Subcutaneous abdominal adipose tissue (tissue), 5 donors: ENCODE measurements around the gene RAPGEF1.

Experiments
- H3K27ac ChIP-seq: one replicate; pipeline ENCODE4 v1.7.0; 2013; ENCODE audit warnings: low read depth, mild to moderate bottlenecking, inconsistent platforms, low read length, moderate library complexity
- H3K27me3 ChIP-seq, 5 donors: one replicate each; pipeline ENCODE4 v1.7.0; 2013; ENCODE audit warnings: low read length in 5 of 5, inconsistent platforms in 1 of 5; ENCODE audit not compliant: control insufficient read depth in 5 of 5, insufficient read depth in 4 of 5
- H3K36me3 ChIP-seq, 5 donors: one replicate each; pipeline ENCODE4 v1.7.0; 2013; ENCODE audit warnings: low read length in 5 of 5; ENCODE audit not compliant: control insufficient read depth in 5 of 5, insufficient read depth in 5 of 5
- H3K4me1 ChIP-seq, 5 donors: one replicate each; pipeline ENCODE4 v1.7.0; 2013; ENCODE audit warnings: low read length in 5 of 5, mild to moderate bottlenecking in 3 of 5, moderate library complexity in 1 of 5; ENCODE audit not compliant: control insufficient read depth in 5 of 5, insufficient read depth in 5 of 5
- H3K4me3 ChIP-seq, 5 donors: one replicate each; pipeline ENCODE4 v1.7.0; 2013; ENCODE audit warnings: low read length in 5 of 5, low read depth in 1 of 5
- H3K9ac ChIP-seq, 5 donors: one replicate each; pipeline ENCODE4 v1.7.0; 2013; ENCODE audit warnings: low read length in 5 of 5, mild to moderate bottlenecking in 4 of 5, moderate library complexity in 3 of 5
- H3K9me3 ChIP-seq, 5 donors: one replicate each; pipeline ENCODE4 v1.7.0; 2013; ENCODE audit warnings: low read length in 5 of 5; ENCODE audit not compliant: control insufficient read depth in 5 of 5
- donor health status: healthy.
- donor health status: healthy.
- donor health status: healthy.
- donor health status: healthy.
- donor health status: healthy.

RAPGEF1 gene

DNA sequence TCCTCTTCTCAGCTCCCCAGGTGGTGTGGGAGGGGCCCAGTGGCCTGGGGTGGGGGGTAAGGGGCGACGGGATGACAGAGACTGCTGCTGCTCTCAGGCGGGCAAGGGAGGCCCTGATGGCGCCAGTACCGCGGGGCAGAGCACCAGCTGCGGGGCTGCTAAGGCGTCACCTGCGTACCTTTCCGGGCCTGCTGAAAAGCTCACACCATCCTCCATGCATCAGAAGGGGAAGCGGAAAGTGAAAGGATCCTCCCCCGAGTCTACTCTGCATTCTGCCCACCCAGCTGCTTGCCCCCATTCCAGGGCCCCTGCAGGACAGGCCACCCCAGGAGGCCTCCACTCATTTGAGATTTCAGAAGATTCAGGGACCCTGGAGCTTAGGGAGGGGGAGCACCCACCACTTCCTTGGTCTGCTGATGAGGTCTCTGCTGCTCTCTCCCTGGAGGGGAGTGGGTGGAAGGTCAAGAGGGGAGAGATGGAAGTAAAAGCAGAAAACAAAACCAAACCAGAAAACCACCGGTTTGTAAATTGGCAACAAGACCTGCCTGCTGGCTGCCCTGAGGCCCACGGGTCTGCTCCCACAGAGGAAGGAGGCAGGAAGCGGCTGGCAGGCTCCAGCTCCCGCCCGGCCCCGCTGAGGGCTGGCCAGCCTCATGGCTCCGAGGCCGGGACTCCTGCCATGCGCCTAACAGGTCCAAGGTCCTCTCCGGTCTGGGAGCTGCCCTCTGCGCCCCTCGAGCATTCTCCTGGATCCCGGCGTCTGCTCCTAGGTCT lies 161.0 kb downstream of the RAPGEF1 start:
- no peaks in the 10 kb centered on the region for H3K9me3 ChIP-seq
- H3K4me3 ChIP-seq, result no peak overlapping the region
- H3K27me3 ChIP-seq, result no peaks in the 10 kb centered on the region
- peaks cover 0 to 17% (median 13%) of the 10 kb centered on the region in 5 donors for H3K4me1 ChIP-seq
- H3K9ac ChIP-seq, result no peak overlapping the region
- H3K36me3 ChIP-seq, result peaks cover 0 to 92% (median 84%) of the 10 kb centered on the region in 5 donors
- H3K27ac ChIP-seq, result no peak overlapping the region

DNA sequence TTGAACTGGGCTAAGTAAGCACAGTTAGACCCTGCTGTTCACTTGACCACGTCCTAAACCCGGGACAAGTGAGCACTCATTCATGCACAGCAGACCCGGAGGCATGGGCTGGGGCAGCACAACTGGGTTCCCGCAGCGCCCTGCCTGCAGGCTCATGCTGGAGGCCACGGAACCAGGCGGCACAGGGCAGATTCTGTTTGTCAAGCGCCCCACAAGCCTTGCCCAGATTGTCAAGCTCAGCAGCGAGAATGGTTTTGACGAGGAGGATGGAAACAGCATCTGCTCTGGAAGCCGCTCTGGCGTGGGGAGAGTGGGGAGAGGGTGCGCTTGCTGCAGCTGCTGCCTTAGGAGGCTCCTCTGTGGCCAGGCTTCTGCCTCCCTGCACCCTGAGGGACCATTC lies 161.9 kb downstream of the RAPGEF1 start:
- Histone ChIP-seq H3K36me3 (peaks cover 0 to 87% (median 78%) of the 10 kb centered on the region in 5 donors), H3K9me3 (no peaks in the 10 kb centered on the region), H3K27me3 (no peaks in the 10 kb centered on the region), H3K4me3 (no peak overlapping the region), H3K9ac (no peak overlapping the region), H3K27ac (no peak overlapping the region), H3K4me1 (peaks cover 0 to 17% (median 13%) of the 10 kb centered on the region in 5 donors)

DNA sequence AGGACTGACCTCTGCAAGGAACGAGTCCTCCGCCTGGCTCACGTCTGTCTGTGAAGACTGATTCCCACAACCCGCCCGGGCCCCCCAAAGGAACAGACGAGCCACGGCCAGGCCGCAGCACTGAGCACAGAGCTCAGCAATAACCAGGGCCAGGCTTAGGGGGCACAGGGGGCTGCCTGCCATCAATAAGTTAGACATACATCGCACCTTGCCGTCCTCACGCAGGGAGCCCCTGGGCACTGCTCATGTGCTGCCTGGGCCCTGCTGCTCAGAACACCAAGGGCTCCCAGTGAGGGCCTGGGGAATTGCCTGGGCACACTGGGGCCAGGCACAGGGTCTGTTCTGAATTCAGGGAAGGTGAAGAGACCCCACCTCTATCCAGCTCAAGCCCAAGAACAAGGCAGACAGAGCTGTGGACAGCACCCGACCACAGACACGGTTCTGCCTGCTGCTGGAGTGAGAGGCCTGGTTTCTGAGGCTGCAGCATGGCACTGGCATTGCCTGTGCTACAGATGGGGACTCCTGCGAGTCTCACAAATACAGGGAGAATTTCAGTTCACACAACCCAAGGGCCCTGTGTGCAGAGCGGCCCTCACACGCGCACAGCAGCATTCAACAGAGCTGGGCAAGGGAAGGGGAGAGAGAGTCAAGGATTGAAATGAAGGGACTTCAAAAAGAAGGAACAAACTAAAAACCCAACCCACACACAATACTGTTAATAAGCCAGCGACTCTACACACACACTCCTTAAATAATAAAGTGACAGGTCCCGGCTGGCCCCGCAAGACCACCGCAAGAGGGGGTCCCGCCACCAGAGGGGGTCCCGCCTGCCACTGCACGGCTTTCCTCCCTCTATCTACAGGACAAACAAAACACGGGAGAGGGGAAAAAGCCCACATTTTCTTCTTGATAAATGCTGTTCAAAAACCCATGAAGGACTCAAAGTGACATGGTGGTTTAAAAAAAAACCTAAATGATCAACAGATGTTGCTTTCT lies 162.6 kb downstream of the RAPGEF1 start:
- Histone ChIP-seq H3K9me3 (no peaks in the 10 kb centered on the region), H3K9ac (no peak overlapping the region), H3K27me3 (no peaks in the 10 kb centered on the region), H3K4me3 (no peak overlapping the region), H3K27ac (no peak overlapping the region), H3K4me1 (peaks cover 0 to 17% (median 13%) of the 10 kb centered on the region in 5 donors), H3K36me3 (peaks cover 0 to 86% (median 76%) of the 10 kb centered on the region in 5 donors)

DNA sequence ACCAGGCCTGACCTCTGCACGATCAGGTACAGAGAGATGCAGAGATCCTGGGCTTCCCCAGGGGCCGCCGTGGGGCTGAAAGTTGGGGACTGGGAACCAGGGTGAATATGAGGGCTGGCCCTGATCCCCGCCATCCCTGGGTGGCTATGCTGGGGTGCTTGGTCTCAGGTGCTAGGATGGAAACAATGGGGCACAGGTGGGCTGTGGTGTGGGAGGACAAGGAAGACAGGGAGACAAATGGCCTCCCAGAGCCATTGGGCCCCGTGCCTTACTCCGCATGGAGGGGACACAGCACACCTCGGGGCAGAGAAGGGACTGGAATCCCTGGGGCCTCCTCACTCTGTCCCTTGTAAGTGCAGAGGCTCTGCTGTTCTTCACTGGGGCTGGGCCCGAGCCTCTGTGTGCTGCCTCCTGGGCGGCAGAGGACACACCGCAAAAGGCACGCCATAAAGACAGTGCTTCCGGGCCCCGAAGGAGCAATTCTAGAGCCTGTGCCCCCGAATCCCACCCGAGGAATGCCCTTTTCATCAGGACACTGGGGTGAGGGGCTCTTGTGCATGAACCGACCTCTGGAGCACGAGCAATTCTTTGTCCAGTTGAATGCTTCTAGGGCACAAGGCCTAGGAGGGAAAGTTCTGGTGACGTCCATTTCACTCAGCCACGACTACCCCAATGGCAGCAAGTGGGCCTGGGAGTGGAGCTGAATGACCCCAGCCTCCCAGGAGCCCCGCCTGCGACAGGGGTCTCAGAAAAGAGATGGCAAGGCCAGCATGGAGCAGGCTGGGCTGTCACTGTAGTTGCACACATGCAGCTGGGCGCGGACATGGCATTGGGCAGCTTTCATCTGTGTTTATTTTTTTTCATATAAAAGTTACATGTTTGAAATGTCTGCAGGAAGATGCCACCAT lies 163.7 kb downstream of the RAPGEF1 start:
- Histone ChIP-seq H3K9me3 (no peaks in the 10 kb centered on the region), H3K27me3 (no peaks in the 10 kb centered on the region), H3K4me1 (peaks cover 0 to 17% (median 13%) of the 10 kb centered on the region in 5 donors), H3K36me3 (peaks cover 0 to 83% (median 68%) of the 10 kb centered on the region in 5 donors), H3K27ac (no peak overlapping the region), H3K9ac (no peak overlapping the region), H3K4me3 (no peak overlapping the region)

DNA sequence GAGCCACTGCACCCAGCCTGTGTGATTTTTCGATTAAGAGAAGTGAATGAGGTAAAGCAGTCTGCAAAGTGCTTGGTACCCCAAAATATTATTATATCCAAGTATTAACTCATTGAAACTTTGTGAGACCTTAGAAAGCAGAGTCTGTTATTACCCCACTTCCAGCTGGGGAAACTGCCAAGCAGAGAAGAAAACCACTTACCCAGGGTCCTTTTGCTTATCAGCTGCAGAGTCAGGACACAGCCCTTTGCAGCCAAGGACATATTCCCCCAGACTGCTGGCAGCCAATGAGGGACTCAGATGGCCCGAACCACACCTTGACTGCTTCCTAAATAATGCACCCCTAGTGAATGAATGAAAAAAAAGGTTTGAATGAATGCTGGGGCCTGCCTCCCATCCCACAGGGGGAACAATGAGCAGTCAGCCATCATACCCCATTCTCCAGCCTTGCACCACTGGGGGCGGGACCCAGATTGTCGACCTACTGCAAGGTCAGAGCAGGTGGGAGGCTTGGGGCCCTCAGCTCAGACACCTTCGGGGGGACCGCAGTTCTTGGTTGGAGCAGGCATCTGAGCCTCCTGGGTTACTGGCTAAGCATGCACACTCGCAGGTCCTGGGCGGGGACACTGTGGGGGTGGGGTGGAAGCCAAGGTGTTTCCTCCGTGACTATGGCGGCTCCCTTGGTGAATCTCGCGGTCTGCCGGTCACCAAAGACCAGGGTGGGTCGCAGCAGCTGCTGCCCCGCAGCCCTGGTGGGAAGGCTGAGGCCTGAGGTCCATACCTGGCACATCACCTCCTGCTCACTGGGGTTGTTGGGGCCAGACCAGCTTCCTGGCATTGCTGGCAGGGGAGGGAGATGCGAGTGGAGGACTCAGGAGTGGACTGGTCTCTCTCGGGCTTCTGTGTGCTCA lies 164.9 kb downstream of the RAPGEF1 start:
- Histone ChIP-seq H3K27me3 (no peaks in the 10 kb centered on the region), H3K4me1 (peaks cover 0 to 13% (median 11%) of the 10 kb centered on the region in 5 donors), H3K36me3 (peaks cover 0 to 75% (median 62%) of the 10 kb centered on the region in 5 donors), H3K9ac (no peak overlapping the region), H3K9me3 (no peaks in the 10 kb centered on the region), H3K4me3 (no peak overlapping the region), H3K27ac (no peak overlapping the region)

DNA sequence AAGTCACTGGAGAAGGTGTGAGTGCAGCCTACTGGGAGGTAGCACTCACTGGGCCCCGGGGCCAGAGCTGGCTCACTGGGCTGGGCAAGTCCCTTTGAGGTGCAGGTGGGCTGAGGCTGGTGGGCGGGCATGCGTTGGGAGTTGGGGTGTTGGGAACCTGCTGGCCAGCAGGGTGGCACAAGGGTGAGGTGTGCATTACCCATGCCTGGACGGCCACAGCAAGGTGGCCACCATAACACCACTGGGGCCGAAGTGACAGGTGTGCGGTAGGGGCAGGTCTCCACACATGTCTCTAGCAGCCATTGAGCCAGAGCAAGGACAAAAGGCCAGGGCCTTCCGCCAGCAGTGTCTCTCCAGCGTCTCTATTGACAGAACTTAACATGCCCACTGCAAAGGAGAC lies 172.0 kb downstream of the RAPGEF1 start:
- Histone ChIP-seq H3K27me3 (no peaks in the 10 kb centered on the region), H3K4me3 (no peak overlapping the region), H3K9me3 (peaks cover 0 to 3% (median 0%) of the 10 kb centered on the region in 5 donors)

DNA sequence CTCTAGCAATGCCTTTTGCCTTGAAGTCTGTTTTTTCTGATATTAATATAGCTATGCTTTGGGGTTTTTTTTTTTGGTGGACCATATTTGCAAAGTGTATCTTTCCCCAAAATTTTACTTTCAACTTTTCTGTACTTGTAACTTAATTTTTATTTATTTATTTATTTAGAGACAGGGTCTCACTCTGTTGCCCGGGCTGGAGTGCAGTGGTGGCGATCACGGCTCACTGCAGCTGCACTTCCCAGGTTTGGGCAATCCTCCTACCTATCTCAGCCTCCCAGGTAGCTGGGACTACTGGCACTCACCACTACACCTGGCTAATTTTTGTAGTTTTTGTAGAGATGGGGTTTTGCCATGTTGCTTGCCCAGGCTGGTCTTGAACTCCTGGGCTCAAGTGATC lies 173.7 kb downstream of the RAPGEF1 start:
- Histone ChIP-seq H3K27ac (no peak overlapping the region), H3K36me3 (peaks cover 0 to 14% (median 11%) of the 10 kb centered on the region in 5 donors), H3K4me1 (peaks cover 0 to 5% (median 0%) of the 10 kb centered on the region in 5 donors), H3K9me3 (peaks cover 0 to 9% (median 5%) of the 10 kb centered on the region in 5 donors), H3K9ac (no peak overlapping the region), H3K27me3 (no peaks in the 10 kb centered on the region), H3K4me3 (no peak overlapping the region)

More for the DNA sequence above, 172.0 kb downstream of the RAPGEF1 start:
- Histone ChIP-seq H3K4me1 (no peaks in the 10 kb centered on the region), H3K9ac (no peak overlapping the region), H3K36me3 (peaks cover 0 to 26% (median 18%) of the 10 kb centered on the region in 5 donors), H3K27ac (no peak overlapping the region)

DNA sequence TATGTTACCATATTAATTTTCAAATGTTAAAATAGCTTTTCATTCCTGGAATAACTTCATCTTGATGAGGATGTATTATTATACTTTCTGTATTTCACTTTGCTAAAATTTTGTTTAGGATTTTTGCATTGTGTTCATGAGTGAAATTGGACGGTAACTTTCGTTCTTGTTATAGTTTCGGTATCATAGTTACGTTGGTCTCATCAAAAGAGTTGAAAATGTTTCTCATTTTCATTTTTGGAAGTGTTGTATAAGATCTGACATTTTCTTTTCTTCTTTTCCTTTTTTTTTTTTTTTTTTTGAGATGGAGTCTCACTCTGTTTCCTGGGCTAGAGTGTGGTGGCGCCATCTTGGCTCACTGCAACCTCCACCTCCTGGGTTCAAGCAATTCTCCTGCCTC lies 174.5 kb downstream of the RAPGEF1 start:
- Histone ChIP-seq H3K4me1 (peaks cover 0 to 5% (median 0%) of the 10 kb centered on the region in 5 donors), H3K9ac (no peak overlapping the region), H3K4me3 (no peak overlapping the region), H3K9me3 (peaks cover 0 to 9% (median 5%) of the 10 kb centered on the region in 5 donors), H3K27me3 (no peaks in the 10 kb centered on the region), H3K36me3 (peaks cover 0 to 11% (median 8%) of the 10 kb centered on the region in 5 donors), H3K27ac (no peak overlapping the region)
